Endodermal cell (in vitro differentiated cells): ENCODE data around the gene DYNC1I1. TPM values are rescaled to one million over a fixed set of nuclear protein-coding genes. Genes with fewer than 3 reads are reported as not detected.

ENCODE experiments used
- DNase-seq: peaks from one replicate; pipeline ENCODE4 v3.0.0-alpha.2; 2017
- H3K27ac ChIP-seq: 2 replicates; pipeline ENCODE4 v1.5.1; 2013; ENCODE audit warnings: mild to moderate bottlenecking, low read depth, low read length, moderate library complexity
- H3K27me3 ChIP-seq: 2 replicates; pipeline ENCODE4 v1.6.1; 2013; ENCODE audit warnings: mild to moderate bottlenecking, low read length, moderate library complexity; ENCODE audit not compliant: insufficient read depth, control insufficient read depth, poor library complexity, severe bottlenecking
- H3K36me3 ChIP-seq: 2 replicates; pipeline ENCODE4 v1.7.0; 2013; ENCODE audit warnings: mild to moderate bottlenecking, low read length, moderate library complexity; ENCODE audit not compliant: control insufficient read depth, insufficient read depth
- H3K4me1 ChIP-seq: one replicate; pipeline ENCODE4 v1.7.0; 2013; ENCODE audit warnings: low read length; ENCODE audit not compliant: control insufficient read depth, insufficient read depth
- H3K4me3 ChIP-seq: 2 replicates; pipeline ENCODE4 v1.5.1; 2013; ENCODE audit warnings: mild to moderate bottlenecking, low read length, moderate library complexity
- H3K9ac ChIP-seq: 2 replicates; pipeline ENCODE4 v1.6.1; 2013; ENCODE audit warnings: mild to moderate bottlenecking, low read length, moderate library complexity; ENCODE audit not compliant: poor library complexity, severe bottlenecking; ENCODE audit errors: extremely low read depth
- H3K9me3 ChIP-seq: 2 replicates; pipeline ENCODE4 v1.6.1; 2013; ENCODE audit warnings: mild to moderate bottlenecking, low read length, moderate library complexity; ENCODE audit not compliant: control insufficient read depth
- H3K27ac Mint-ChIP-seq: 2 replicates; pipeline ENCODE4 v1.8.0; 2020; ENCODE audit warnings: mixed read lengths
- H3K27me3 Mint-ChIP-seq: 2 replicates; pipeline ENCODE4 v1.8.0; 2021; ENCODE audit warnings: mild to moderate bottlenecking, mixed read lengths; ENCODE audit not compliant: insufficient read depth
- H3K36me3 Mint-ChIP-seq: 2 replicates; pipeline ENCODE4 v1.8.0; 2020; ENCODE audit warnings: low read depth, mixed read lengths
- H3K4me1 Mint-ChIP-seq: 2 replicates; pipeline ENCODE4 v1.8.0; 2020; ENCODE audit warnings: mixed read lengths
- H3K4me3 Mint-ChIP-seq: 2 replicates; pipeline ENCODE4 v1.8.0; 2020; ENCODE audit warnings: mild to moderate bottlenecking, moderate library complexity, mixed read lengths
- H3K9me3 Mint-ChIP-seq: 2 replicates; pipeline ENCODE4 v1.8.0; 2020; ENCODE audit warnings: mild to moderate bottlenecking, mixed read lengths
- WGBS, 2 experiments: methylation state at CpG; one replicate each; pipeline versions ENCODE4 v1.1.5 to v1.1.7; 2013; ENCODE audit warnings: missing lambda C conversion rate in 2 of 2, mixed read lengths in 1 of 2; ENCODE audit not compliant: insufficient coverage in 1 of 2, insufficient read length in 1 of 2; 5-methylcytosine and 5-hydroxymethylcytosine counted together
- total RNA-seq, 2 donors: library from RNA; stranded (reverse); fragmentation: NEBNext Ultra II Directional in 1 of 2; extraction: Animal tissue kit (Norgen Biotek cat#: 25700) in 1 of 2; gene quantifications; 2 replicates in 1 of 2; 3 replicates in 1 of 2; pipeline ENCODE4 v1.2.1, GENCODE V29; 2021
- TF ChIP-seq, protein P1 (sequence below): fragments of 200-600 bp; sonication (generic); conservative IDR thresholded peaks from 2 replicates; pipeline ENCODE4 v1.5.0; 2021; ENCODE audit warnings: antibody characterized with exemption, mild to moderate bottlenecking

Gene DYNC1I1
- total RNA-seq, 2 donors from 2014 or later, result 6.5 to 7.2 TPM

DNA sequence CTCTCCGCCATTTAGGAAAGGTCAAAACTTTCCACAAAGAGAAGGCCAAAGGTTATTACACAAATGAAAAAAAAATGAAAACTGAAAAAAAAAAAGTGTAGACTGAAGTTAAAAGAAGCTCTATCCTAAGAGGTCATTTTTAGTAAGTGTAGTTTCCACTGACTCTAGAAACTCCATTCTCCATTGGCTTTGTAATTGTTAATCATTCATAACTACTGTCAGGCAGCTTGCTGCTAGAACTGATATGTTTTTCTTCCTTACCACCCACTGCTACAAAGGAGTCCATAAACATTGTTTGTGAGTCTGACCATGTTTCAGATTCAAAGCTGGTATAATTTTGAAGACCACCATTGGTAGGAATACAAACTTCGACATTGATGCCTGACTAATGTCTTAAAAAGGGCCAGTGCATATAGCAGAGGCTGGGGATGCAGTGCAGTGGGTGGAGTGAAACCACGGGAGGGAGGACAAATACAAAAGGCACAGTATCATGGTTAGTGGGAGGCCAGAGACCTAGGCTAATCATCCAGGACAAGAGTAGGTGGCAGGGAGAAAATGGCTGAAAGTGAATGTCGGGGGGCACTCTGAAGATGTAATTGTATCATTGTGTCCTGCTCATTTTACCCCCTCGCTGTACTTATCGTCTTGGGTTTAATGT, 16.9 kb upstream of the DYNC1I1 start:
- TF ChIP-seq, protein P1, sequence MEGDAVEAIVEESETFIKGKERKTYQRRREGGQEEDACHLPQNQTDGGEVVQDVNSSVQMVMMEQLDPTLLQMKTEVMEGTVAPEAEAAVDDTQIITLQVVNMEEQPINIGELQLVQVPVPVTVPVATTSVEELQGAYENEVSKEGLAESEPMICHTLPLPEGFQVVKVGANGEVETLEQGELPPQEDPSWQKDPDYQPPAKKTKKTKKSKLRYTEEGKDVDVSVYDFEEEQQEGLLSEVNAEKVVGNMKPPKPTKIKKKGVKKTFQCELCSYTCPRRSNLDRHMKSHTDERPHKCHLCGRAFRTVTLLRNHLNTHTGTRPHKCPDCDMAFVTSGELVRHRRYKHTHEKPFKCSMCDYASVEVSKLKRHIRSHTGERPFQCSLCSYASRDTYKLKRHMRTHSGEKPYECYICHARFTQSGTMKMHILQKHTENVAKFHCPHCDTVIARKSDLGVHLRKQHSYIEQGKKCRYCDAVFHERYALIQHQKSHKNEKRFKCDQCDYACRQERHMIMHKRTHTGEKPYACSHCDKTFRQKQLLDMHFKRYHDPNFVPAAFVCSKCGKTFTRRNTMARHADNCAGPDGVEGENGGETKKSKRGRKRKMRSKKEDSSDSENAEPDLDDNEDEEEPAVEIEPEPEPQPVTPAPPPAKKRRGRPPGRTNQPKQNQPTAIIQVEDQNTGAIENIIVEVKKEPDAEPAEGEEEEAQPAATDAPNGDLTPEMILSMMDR, result no peak
- H3K9ac ChIP-seq, result no peak overlapping the region
- H3K4me1 Mint-ChIP-seq, result no peaks in the 10 kb centered on the region
- H3K27ac ChIP-seq, result no peak overlapping the region
- no peaks in the 10 kb centered on the region for H3K27me3 ChIP-seq
- H3K36me3 Mint-ChIP-seq, result no peaks in the 10 kb centered on the region
- WGBS, 2 experiments, result 59 to 90% methylated on average over 3 to 5 of the region's 6 CpGs
- no peaks in the 10 kb centered on the region for H3K36me3 ChIP-seq
- H3K9me3 ChIP-seq, result no peaks in the 10 kb centered on the region
- no peaks in the 10 kb centered on the region for H3K27me3 Mint-ChIP-seq
- H3K4me3 ChIP-seq, result no peak overlapping the region
- H3K9me3 Mint-ChIP-seq, result no peaks in the 10 kb centered on the region
- no peak overlapping the region for H3K27ac Mint-ChIP-seq
- DNase-seq, result no peak
- H3K4me1 ChIP-seq, result no peaks in the 10 kb centered on the region
- no peak overlapping the region for H3K4me3 Mint-ChIP-seq

DNA sequence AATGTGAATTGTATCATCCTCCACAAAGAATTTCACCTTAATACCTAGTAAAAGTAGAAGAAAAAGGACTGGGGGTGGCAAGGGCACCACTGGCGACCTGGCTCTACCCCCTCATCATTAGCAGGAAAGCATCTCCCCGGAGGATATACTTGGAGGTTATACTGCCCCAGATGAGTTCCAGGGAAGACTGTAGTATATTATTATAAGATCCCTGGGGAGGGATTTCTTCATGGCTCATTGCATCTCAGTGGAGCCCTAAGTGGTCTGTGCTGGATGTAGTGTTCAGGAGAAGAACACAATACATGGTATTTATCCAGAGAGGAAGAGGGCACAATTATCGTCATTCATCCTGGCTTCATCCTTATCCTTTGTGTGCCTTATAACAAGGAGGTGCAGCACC, 14.2 kb upstream of the DYNC1I1 start:
- 83% methylated on average over 3 of the region's 3 CpGs; no CpG with 5 or more reads in 1 of the 2 experiments for WGBS, 2 experiments
- H3K4me1 Mint-ChIP-seq, result no peaks in the 10 kb centered on the region

DNA sequence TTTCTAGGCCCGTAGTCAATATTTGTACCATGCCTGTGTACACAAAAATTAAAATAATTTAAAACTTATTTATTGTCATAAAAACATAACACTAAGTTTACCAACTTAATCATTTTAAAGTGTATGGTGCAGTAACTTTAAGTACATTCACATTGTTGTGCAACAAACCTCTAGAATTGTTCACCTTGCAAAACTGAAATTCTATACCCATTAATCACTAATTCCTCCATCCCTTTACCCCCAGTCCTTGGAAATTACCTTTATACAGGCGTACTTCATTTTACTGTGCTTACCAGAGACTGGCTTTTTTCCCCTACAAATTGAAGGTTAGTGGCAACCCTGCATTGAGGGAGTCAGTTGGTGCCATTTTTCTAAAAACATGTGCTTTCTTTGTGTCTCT, 6.3 kb upstream of the DYNC1I1 start:
- H3K4me1 ChIP-seq, result no peaks in the 10 kb centered on the region
- H3K9ac ChIP-seq, result no peak overlapping the region
- Mint-ChIP-seq H3K4me1 (peaks cover 11% of the 10 kb centered on the region), H3K27me3 (peaks cover 13% of the 10 kb centered on the region), H3K27ac (no peak overlapping the region), H3K36me3 (no peaks in the 10 kb centered on the region), H3K9me3 (no peaks in the 10 kb centered on the region), H3K4me3 (no peak overlapping the region)
- H3K27me3 ChIP-seq, result no peaks in the 10 kb centered on the region
- no peak overlapping the region for H3K4me3 ChIP-seq
- H3K36me3 ChIP-seq, result no peaks in the 10 kb centered on the region
- no peak for DNase-seq
- WGBS, 2 experiments, result 90% methylated on average over 2 of the region's 2 CpGs; no CpG with 5 or more reads in 1 of the 2 experiments
- H3K9me3 ChIP-seq, result no peaks in the 10 kb centered on the region
- TF ChIP-seq, protein P1, result no peak
- H3K27ac ChIP-seq, result no peak overlapping the region

More for the DNA sequence above, 14.2 kb upstream of the DYNC1I1 start:
- H3K4me3 Mint-ChIP-seq, result no peak overlapping the region
- Histone ChIP-seq H3K9ac (no peak overlapping the region), H3K4me1 (no peaks in the 10 kb centered on the region), H3K9me3 (no peaks in the 10 kb centered on the region), H3K4me3 (no peak overlapping the region), H3K36me3 (no peaks in the 10 kb centered on the region), H3K27ac (no peak overlapping the region), H3K27me3 (no peaks in the 10 kb centered on the region)
- no peaks in the 10 kb centered on the region for H3K9me3 Mint-ChIP-seq
- TF ChIP-seq, protein P1, result no peak
- no peak for DNase-seq
- H3K27ac Mint-ChIP-seq, result no peak overlapping the region
- H3K27me3 Mint-ChIP-seq, result peaks cover 11% of the 10 kb centered on the region
- no peaks in the 10 kb centered on the region for H3K36me3 Mint-ChIP-seq
